IPS-15b (cell line): ENCODE data around the gene SLMAP.

Experiments used
- H3K27me3 ChIP-seq: one replicate; pipeline ENCODE4 v1.6.1; 2013; ENCODE audit warnings: low read length; ENCODE audit not compliant: control insufficient read depth, insufficient read depth
- H3K36me3 ChIP-seq: one replicate; pipeline ENCODE4 v1.6.1; 2013; ENCODE audit warnings: low read length; ENCODE audit not compliant: control insufficient read depth, insufficient read depth
- H3K4me1 ChIP-seq: one replicate; pipeline ENCODE4 v1.6.1; 2013; ENCODE audit warnings: mild to moderate bottlenecking, low read length; ENCODE audit not compliant: control insufficient read depth, insufficient read depth
- H3K4me3 ChIP-seq: one replicate; pipeline ENCODE4 v1.5.1; 2013; ENCODE audit warnings: low read depth, low read length
- H3K9ac ChIP-seq: one replicate; pipeline ENCODE4 v1.6.1; 2013; ENCODE audit warnings: low read depth, mild to moderate bottlenecking, low read length
- H3K9me3 ChIP-seq: one replicate; pipeline ENCODE4 v1.6.1; 2013; ENCODE audit warnings: mild to moderate bottlenecking, low read length; ENCODE audit not compliant: control insufficient read depth, insufficient read depth

Gene SLMAP

GRCh38 chr3:57783186-57784088, 27.3 kb downstream of the SLMAP start:
- Histone ChIP-seq H3K27me3 (no peaks in the 10 kb centered on the region), H3K4me1 (peaks cover 8% of the 10 kb centered on the region), H3K4me3 (no peak overlapping the region), H3K9ac (no peak overlapping the region), H3K9me3 (no peaks in the 10 kb centered on the region), H3K36me3 (no peaks in the 10 kb centered on the region)

GRCh38 chr3:57784089-57784735, 28.1 kb downstream of the SLMAP start:
- Histone ChIP-seq H3K27me3 (no peaks in the 10 kb centered on the region), H3K4me3 (no peak overlapping the region), H3K9me3 (no peaks in the 10 kb centered on the region), H3K36me3 (no peaks in the 10 kb centered on the region), H3K9ac (no peak overlapping the region), H3K4me1 (peaks cover 10% of the 10 kb centered on the region)

GRCh38 chr3:57785446-57785845, 29.3 kb downstream of the SLMAP start:
- Histone ChIP-seq H3K36me3 (no peaks in the 10 kb centered on the region), H3K9ac (no peak overlapping the region), H3K27me3 (no peaks in the 10 kb centered on the region), H3K4me3 (no peak overlapping the region), H3K4me1 (peaks cover 10% of the 10 kb centered on the region), H3K9me3 (no peaks in the 10 kb centered on the region)

GRCh38 chr3:57787867-57788623, 31.9 kb downstream of the SLMAP start:
- Histone ChIP-seq H3K4me3 (no peak overlapping the region), H3K9me3 (no peaks in the 10 kb centered on the region), H3K36me3 (no peaks in the 10 kb centered on the region), H3K4me1 (peaks cover 8% of the 10 kb centered on the region), H3K9ac (no peak overlapping the region), H3K27me3 (no peaks in the 10 kb centered on the region)

- H3K4me3 ChIP-seq: no peak overlapping the region
- H3K9ac ChIP-seq: no peak overlapping the region
- H3K36me3 ChIP-seq: no peaks in the 10 kb centered on the region
- no peaks in the 10 kb centered on the region for H3K9me3 ChIP-seq
- peaks cover 7% of the 10 kb centered on the region for H3K4me1 ChIP-seq
- no peaks in the 10 kb centered on the region for H3K27me3 ChIP-seq
Measured at GRCh38 chr3:57788624-57789018, 32.5 kb downstream of the SLMAP start.

GRCh38 chr3:57791245-57791644, 35.1 kb downstream of the SLMAP start:
- no peak overlapping the region for H3K9ac ChIP-seq
- H3K36me3 ChIP-seq: no peaks in the 10 kb centered on the region
- H3K27me3 ChIP-seq: no peaks in the 10 kb centered on the region
- peaks cover 7% of the 10 kb centered on the region for H3K4me1 ChIP-seq
- no peak overlapping the region for H3K4me3 ChIP-seq
- no peaks in the 10 kb centered on the region for H3K9me3 ChIP-seq

- Histone ChIP-seq H3K4me3 (no peak overlapping the region), H3K4me1 (peaks cover 7% of the 10 kb centered on the region)
Measured at GRCh38 chr3:57792198-57792597, 36.1 kb downstream of the SLMAP start.

GRCh38 chr3:57793737-57794187, 37.7 kb downstream of the SLMAP start:
- Histone ChIP-seq H3K9me3 (no peaks in the 10 kb centered on the region), H3K36me3 (no peaks in the 10 kb centered on the region), H3K4me3 (no peak overlapping the region), H3K27me3 (no peaks in the 10 kb centered on the region), H3K4me1 (no peaks in the 10 kb centered on the region), H3K9ac (no peak overlapping the region)

More at GRCh38 chr3:57792198-57792597, 36.1 kb downstream of the SLMAP start:
- Histone ChIP-seq H3K9me3 (no peaks in the 10 kb centered on the region), H3K9ac (no peak overlapping the region), H3K36me3 (no peaks in the 10 kb centered on the region), H3K27me3 (no peaks in the 10 kb centered on the region)

GRCh38 chr3:57794501-57794900, 38.4 kb downstream of the SLMAP start:
- no peaks in the 10 kb centered on the region for H3K9me3 ChIP-seq
- no peak overlapping the region for H3K4me3 ChIP-seq
- H3K9ac ChIP-seq: no peak overlapping the region
- H3K36me3 ChIP-seq: no peaks in the 10 kb centered on the region
- H3K4me1 ChIP-seq: no peaks in the 10 kb centered on the region
- no peaks in the 10 kb centered on the region for H3K27me3 ChIP-seq

GRCh38 chr3:57794951-57795350, 38.8 kb downstream of the SLMAP start:
- Histone ChIP-seq H3K4me1 (no peaks in the 10 kb centered on the region), H3K9ac (no peak overlapping the region), H3K27me3 (no peaks in the 10 kb centered on the region), H3K9me3 (no peaks in the 10 kb centered on the region), H3K4me3 (no peak overlapping the region), H3K36me3 (no peaks in the 10 kb centered on the region)

GRCh38 chr3:57796261-57796660, 40.2 kb downstream of the SLMAP start:
- no peaks in the 10 kb centered on the region for H3K27me3 ChIP-seq
- no peak overlapping the region for H3K9ac ChIP-seq
- no peaks in the 10 kb centered on the region for H3K36me3 ChIP-seq
- H3K4me1 ChIP-seq: no peaks in the 10 kb centered on the region
- no peaks in the 10 kb centered on the region for H3K9me3 ChIP-seq
- H3K4me3 ChIP-seq: no peak overlapping the region
